Endothelial cell (in vitro differentiated cells): ENCODE data around the gene ACTL7B. TPM values are rescaled to one million over a fixed set of nuclear protein-coding genes. Genes with fewer than 3 reads are reported as not detected.
A peak's percentile ranks its signal among the peaks of the same experiment; 100 is the strongest.

ENCODE experiments used
- DNase-seq: peaks from one replicate; pipeline ENCODE4 v3.0.0; 2021; ENCODE audit warnings: low spot score
- H3K27ac Mint-ChIP-seq: one replicate; pipeline ENCODE4 v1.8.0; 2021; ENCODE audit warnings: mixed read lengths, inconsistent platforms; ENCODE audit not compliant: unreplicated experiment
- H3K27me3 Mint-ChIP-seq: one replicate; pipeline ENCODE4 v1.8.0; 2021; ENCODE audit warnings: mild to moderate bottlenecking, moderate library complexity, mixed read lengths, inconsistent platforms; ENCODE audit not compliant: unreplicated experiment
- H3K36me3 Mint-ChIP-seq: one replicate; pipeline ENCODE4 v1.8.0; 2021; ENCODE audit warnings: mild to moderate bottlenecking, low read depth, mixed read lengths, inconsistent platforms; ENCODE audit not compliant: unreplicated experiment
- H3K4me1 Mint-ChIP-seq: one replicate; pipeline ENCODE4 v1.8.0; 2021; ENCODE audit warnings: mild to moderate bottlenecking, mixed read lengths, inconsistent platforms; ENCODE audit not compliant: unreplicated experiment
- H3K4me3 Mint-ChIP-seq: one replicate; pipeline ENCODE4 v1.8.0; 2021; ENCODE audit warnings: mild to moderate bottlenecking, mixed read lengths, inconsistent platforms; ENCODE audit not compliant: unreplicated experiment
- H3K9me3 Mint-ChIP-seq: one replicate; pipeline ENCODE4 v1.8.0; 2021; ENCODE audit warnings: mixed read lengths, inconsistent platforms; ENCODE audit not compliant: unreplicated experiment
- total RNA-seq: library from RNA; stranded (reverse); fragmentation: NEBNext Ultra II Directional; extraction: Animal tissue kit (Norgen Biotek cat#: 25700); gene quantifications from one replicate; pipeline ENCODE4 v1.2.1, GENCODE V29; 2021; ENCODE audit not compliant: unreplicated experiment
- TF ChIP-seq, protein P1 (sequence below): fragments of 200-600 bp; sonication (generic); IDR thresholded peaks from one replicate; pipeline ENCODE4 v1.5.0; 2021; ENCODE audit warnings: antibody characterized with exemption; ENCODE audit not compliant: unreplicated experiment

Gene ACTL7B
- total RNA-seq, 1 donor from 2014 or later: not detected

DNA sequence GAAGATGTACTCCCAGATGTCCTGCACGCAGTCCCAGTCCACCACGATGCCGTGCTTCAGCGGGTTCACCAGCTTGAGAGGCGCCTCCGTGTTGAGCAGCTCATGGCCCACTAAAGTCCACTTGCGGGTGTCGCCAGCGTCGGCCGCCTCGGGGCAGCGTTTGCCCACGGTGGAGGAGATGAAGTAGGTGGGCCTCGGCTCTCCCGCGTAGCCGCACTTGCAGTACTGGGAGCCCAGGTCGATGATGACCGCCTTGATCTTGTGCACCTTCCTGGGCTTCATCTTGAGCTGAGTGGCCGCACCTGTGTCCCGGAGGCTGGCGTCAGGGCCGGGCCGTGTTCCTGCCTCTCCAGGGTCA, 278 bp downstream of the ACTL7B start:
- Mint-ChIP-seq H3K27ac (no peak overlapping the region), H3K9me3 (no peaks in the 10 kb centered on the region), H3K27me3 (peaks cover 11% of the 10 kb centered on the region), H3K36me3 (no peaks in the 10 kb centered on the region), H3K4me1 (peaks cover 14% of the 10 kb centered on the region), H3K4me3 (no peak overlapping the region)
- no peak for DNase-seq
- TF ChIP-seq, protein P1, sequence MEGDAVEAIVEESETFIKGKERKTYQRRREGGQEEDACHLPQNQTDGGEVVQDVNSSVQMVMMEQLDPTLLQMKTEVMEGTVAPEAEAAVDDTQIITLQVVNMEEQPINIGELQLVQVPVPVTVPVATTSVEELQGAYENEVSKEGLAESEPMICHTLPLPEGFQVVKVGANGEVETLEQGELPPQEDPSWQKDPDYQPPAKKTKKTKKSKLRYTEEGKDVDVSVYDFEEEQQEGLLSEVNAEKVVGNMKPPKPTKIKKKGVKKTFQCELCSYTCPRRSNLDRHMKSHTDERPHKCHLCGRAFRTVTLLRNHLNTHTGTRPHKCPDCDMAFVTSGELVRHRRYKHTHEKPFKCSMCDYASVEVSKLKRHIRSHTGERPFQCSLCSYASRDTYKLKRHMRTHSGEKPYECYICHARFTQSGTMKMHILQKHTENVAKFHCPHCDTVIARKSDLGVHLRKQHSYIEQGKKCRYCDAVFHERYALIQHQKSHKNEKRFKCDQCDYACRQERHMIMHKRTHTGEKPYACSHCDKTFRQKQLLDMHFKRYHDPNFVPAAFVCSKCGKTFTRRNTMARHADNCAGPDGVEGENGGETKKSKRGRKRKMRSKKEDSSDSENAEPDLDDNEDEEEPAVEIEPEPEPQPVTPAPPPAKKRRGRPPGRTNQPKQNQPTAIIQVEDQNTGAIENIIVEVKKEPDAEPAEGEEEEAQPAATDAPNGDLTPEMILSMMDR: no peak

DNA sequence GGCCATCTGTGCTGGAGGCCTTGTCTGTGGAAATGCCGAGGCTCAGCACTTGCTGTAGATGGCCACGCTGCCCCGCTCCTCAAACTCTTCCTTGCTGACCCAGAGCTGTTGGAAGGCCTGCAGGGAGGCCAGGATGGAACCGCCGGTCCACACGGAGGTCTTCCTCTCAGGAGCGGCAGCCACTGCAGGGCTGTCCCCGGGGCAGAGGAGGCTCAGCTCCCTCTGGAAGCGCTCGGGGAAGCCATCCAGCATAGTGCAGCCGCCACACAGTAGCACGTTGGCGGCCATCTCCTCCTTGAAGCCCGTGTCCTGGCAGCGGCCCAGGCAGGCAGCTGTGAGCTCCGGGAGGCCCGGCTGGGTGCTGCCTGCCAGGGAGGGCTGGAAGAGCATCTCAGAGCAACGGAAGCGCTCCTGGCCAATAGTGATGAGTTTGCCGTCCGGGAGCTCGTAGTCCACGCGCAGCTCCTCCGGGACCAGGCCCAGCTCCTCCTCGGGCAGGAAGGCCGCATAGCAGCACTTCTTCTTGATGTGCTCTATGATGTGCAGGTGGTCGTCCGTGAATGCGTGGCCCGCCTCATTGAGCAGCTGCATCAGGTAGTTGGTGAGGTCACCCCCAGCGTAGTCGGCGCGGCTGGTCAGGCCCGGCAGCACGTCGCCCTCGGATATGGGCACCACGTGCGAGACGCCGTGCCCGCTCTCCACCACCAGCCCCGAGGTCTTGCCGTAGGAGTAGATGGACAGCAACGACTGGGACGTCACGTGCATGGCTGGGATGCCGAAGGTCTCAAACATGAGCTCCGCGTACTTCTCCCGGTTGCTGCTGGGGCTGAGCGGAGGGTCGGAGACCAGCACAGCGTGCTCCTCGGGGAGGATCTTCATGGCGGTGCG, 901 bp downstream of the ACTL7B start:
- H3K9me3 Mint-ChIP-seq: no peaks in the 10 kb centered on the region
- no peak overlapping the region for H3K4me3 Mint-ChIP-seq
- no peak overlapping the region for H3K27ac Mint-ChIP-seq
- no peak for DNase-seq
- H3K36me3 Mint-ChIP-seq: no peaks in the 10 kb centered on the region
- TF ChIP-seq, protein P1: no peak
- H3K4me1 Mint-ChIP-seq: peaks cover 14% of the 10 kb centered on the region
- peaks cover 11% of the 10 kb centered on the region for H3K27me3 Mint-ChIP-seq

DNA sequence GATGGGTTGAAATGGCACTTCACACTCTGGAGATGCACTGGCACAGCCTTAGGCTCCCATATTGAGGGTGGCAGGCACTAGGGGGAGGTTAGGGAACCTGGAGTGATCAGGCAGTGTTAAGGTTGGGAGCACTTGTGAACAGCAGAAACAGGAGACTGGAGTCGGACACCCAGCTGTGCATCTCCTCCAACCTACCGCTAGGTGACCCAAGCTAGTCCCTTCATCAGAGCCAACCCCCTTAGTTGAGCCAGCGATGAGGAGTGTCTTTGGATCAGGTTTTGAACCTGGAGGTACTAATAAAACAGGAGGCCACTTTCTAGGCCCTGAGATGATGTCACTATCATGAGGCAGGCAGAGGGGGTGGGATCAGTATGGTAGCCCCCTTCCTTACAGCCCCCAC, 1.7 kb downstream of the ACTL7B start:
- DNase-seq: no peak
- TF ChIP-seq, protein P1: no peak
- H3K27me3 Mint-ChIP-seq: peaks cover 11% of the 10 kb centered on the region
- no peak overlapping the region for H3K4me3 Mint-ChIP-seq
- H3K36me3 Mint-ChIP-seq: no peaks in the 10 kb centered on the region
- H3K27ac Mint-ChIP-seq: no peak overlapping the region
- H3K4me1 Mint-ChIP-seq: peaks cover 14% of the 10 kb centered on the region
- no peaks in the 10 kb centered on the region for H3K9me3 Mint-ChIP-seq

DNA sequence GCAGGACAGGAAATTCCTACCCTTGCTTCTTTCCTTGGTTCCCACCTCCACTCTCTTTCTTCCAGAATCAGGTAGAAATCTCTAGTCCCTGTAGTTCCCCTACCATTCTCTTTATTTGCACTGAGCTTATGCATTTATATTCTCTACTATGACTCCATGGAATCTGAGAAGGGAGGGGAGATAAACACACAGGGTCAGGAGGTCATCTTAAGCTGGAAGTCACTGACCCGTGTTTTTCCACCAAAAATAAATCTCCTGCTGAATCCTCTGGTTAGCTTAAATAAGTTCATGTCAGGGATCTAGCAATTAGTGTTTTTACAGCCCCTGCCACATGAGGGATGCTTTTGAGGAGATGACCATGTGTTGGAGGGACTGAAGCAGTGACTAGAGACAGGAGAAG, 3.7 kb downstream of the ACTL7B start:
- TF ChIP-seq, protein P1: no peak
- H3K4me1 Mint-ChIP-seq: peaks cover 14% of the 10 kb centered on the region
- H3K9me3 Mint-ChIP-seq: no peaks in the 10 kb centered on the region
- DNase-seq: no peak
- H3K27me3 Mint-ChIP-seq: peaks cover 8% of the 10 kb centered on the region
- no peak overlapping the region for H3K4me3 Mint-ChIP-seq
- no peaks in the 10 kb centered on the region for H3K36me3 Mint-ChIP-seq
- peak overlapping the region; percentile 71 for H3K27ac Mint-ChIP-seq

DNA sequence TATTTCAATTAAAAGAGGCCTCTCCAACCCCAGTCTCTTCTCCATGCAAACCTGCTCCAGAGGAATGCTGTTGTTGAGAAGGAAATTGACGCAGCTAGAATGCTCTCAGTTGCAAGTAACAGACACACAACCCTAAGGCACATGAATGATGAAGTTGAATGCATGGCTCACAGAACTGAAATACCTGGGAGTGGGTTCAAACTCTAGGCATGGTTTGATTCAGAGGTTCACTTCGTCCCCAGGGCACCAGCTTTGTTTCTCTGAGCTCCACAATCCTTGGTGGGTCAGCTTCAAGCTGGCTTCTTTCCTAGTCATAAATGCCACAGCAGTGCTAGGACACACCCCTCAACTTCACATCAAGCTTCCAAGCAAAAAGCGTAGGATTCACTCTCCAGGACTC, 4.6 kb downstream of the ACTL7B start:
- Mint-ChIP-seq H3K27ac (no peak overlapping the region), H3K4me3 (no peak overlapping the region), H3K4me1 (peaks cover 14% of the 10 kb centered on the region), H3K9me3 (no peaks in the 10 kb centered on the region), H3K27me3 (peaks cover under 1% of the 10 kb centered on the region), H3K36me3 (no peaks in the 10 kb centered on the region)
- no peak for DNase-seq
- TF ChIP-seq, protein P1: no peak
